Uterus (tissue), 4 donors: Measurements from ENCODE around the gene LMNB1. TPM values are rescaled to one million over a fixed set of nuclear protein-coding genes. Genes with fewer than 3 reads are reported as not detected.

Experiments used
- DNase-seq, 2 donors: peaks; one replicate each; pipeline ENCODE4 v3.0.0-alpha.2; 2019 to 2020
- H3K27ac ChIP-seq, 2 donors: fragments of 200-600 bp; sonication (generic); 1 replicate in 1 of 2; 2 replicates in 1 of 2; pipeline ENCODE4 v1.5.1; 2016 to 2018
- H3K27me3 ChIP-seq, 2 donors: fragments of 200-600 bp; sonication (generic); one replicate each; pipeline ENCODE4 v1.5.1; 2018 to 2019; ENCODE audit warnings: control low read depth in 1 of 2
- H3K36me3 ChIP-seq, 2 donors: fragments of 200-600 bp; sonication (generic); one replicate each; pipeline ENCODE4 v1.5.1; 2019; ENCODE audit warnings: control low read depth in 1 of 2
- H3K4me1 ChIP-seq, 2 donors: fragments of 200-600 bp; sonication (generic); one replicate each; pipeline ENCODE4 v1.5.1; 2018 to 2019; ENCODE audit warnings: control low read depth in 1 of 2
- H3K4me3 ChIP-seq, 2 donors: fragments of 200-600 bp; sonication (generic); 1 replicate in 1 of 2; 2 replicates in 1 of 2; pipeline ENCODE4 v1.5.1; 2018 to 2019; ENCODE audit warnings: mild to moderate bottlenecking in 1 of 2
- H3K9me3 ChIP-seq, 2 donors: fragments of 200-600 bp; sonication (generic); one replicate each; pipeline ENCODE4 v1.5.1; 2019; ENCODE audit warnings: control low read depth in 1 of 2
- POLR2A ChIP-seq, 2 donors: fragments of 450-650 bp; IDR thresholded peaks; one replicate each; pipeline ENCODE4 v1.6.1; 2016; ENCODE audit warnings: antibody characterized with exemption in 2 of 2, mild to moderate bottlenecking in 1 of 2, moderate library complexity in 1 of 2
- intact Hi-C: fragments of 100-400 bp; cut with DNase I; formaldehyde crosslinking; loops from one replicate; pipeline ENCODE4 v1.15.1; 2023; ENCODE audit warnings: low total_unique reads
- total RNA-seq, 4 donors: library from RNA; depleted of rRNA in 3 of 4; stranded (reverse); fragments of >200 nt in 3 of 4; gene quantifications; one replicate each; pipeline versions ENCODE4 v1.1.0 to v1.2.4, GENCODE V29; 2014 to 2023
- TF ChIP-seq, protein P1 (sequence below), 4 experiments: fragments of 200-600 bp in 2 of 4; fragments of 450-650 bp in 2 of 4; sonication (generic) in 2 of 4; IDR thresholded peaks; one replicate each; pipeline ENCODE4 v1.5.1; 2016 to 2019; ENCODE audit warnings: antibody characterized with exemption in 4 of 4, mild to moderate bottlenecking in 2 of 4, moderate library complexity in 1 of 4
- donor health status: DM: yes; HTN: yes; CAD: no.

LMNB1 gene
- total RNA-seq, 4 donors from 2014 or later, result 0.29 to 66.7 (median 3.6) TPM

DNA sequence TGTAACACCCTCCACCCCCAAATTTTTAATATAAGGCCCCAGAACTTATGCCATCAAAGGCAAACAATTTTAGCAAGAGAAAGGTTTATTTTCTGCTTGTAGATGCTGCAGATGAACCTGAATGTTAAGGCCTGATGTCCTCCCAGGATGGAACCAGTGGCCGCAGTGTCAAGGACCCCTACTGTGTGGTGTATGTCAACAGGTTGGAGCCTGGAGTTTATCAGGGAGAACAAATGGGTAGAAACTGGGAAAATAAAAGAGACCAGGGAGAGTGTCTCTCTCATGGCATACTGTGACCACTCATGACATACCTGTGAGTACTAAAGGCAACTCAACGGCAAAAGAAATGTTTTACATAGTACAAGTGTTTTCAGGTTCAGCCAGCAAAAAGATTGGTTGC, 34.5 kb upstream of the LMNB1 start:
- Histone ChIP-seq H3K4me1 (no peaks in the 10 kb centered on the region), H3K4me3 (no peak overlapping the region), H3K27ac (no peak overlapping the region), H3K27me3 (no peaks in the 10 kb centered on the region), H3K9me3 (no peaks in the 10 kb centered on the region), H3K36me3 (no peaks in the 10 kb centered on the region)
- TF ChIP-seq, protein P1, sequence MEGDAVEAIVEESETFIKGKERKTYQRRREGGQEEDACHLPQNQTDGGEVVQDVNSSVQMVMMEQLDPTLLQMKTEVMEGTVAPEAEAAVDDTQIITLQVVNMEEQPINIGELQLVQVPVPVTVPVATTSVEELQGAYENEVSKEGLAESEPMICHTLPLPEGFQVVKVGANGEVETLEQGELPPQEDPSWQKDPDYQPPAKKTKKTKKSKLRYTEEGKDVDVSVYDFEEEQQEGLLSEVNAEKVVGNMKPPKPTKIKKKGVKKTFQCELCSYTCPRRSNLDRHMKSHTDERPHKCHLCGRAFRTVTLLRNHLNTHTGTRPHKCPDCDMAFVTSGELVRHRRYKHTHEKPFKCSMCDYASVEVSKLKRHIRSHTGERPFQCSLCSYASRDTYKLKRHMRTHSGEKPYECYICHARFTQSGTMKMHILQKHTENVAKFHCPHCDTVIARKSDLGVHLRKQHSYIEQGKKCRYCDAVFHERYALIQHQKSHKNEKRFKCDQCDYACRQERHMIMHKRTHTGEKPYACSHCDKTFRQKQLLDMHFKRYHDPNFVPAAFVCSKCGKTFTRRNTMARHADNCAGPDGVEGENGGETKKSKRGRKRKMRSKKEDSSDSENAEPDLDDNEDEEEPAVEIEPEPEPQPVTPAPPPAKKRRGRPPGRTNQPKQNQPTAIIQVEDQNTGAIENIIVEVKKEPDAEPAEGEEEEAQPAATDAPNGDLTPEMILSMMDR (IDR thresholded peaks at IDR 0.05), result no peak
- no peak for TF ChIP-seq POLR2A (IDR thresholded peaks at IDR 0.05)
- no peak for DNase-seq
- intact Hi-C loops, result no loop called here

DNA sequence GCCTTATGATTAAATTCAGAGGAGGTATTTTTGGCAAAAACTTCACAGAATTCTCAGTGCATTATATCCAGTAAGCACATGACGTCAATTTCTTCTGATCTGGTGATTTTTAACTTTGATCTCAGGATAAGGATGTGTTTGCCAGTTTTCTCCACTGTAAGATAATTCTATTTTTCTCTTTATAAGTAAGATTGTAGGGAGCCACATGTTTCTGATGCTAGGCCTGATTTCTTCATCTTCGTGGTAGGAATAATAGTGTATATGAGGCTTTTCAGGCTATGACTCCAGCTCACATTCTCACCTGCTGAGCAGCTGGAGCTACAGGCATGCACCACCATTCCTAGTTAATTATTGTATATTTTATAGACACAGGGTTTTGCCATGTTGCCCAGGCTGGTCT, 32.1 kb upstream of the LMNB1 start:
- intact Hi-C loops, result no loop called here
- H3K4me3 ChIP-seq, result no peak overlapping the region
- TF ChIP-seq POLR2A (IDR thresholded peaks at IDR 0.05), result no peak
- TF ChIP-seq, protein P1 (IDR thresholded peaks at IDR 0.05), result no peak
- H3K27ac ChIP-seq, result no peak overlapping the region
- no peak for DNase-seq
- no peaks in the 10 kb centered on the region for H3K27me3 ChIP-seq
- H3K4me1 ChIP-seq, result no peaks in the 10 kb centered on the region
- H3K36me3 ChIP-seq, result no peaks in the 10 kb centered on the region
- H3K9me3 ChIP-seq, result no peaks in the 10 kb centered on the region

DNA sequence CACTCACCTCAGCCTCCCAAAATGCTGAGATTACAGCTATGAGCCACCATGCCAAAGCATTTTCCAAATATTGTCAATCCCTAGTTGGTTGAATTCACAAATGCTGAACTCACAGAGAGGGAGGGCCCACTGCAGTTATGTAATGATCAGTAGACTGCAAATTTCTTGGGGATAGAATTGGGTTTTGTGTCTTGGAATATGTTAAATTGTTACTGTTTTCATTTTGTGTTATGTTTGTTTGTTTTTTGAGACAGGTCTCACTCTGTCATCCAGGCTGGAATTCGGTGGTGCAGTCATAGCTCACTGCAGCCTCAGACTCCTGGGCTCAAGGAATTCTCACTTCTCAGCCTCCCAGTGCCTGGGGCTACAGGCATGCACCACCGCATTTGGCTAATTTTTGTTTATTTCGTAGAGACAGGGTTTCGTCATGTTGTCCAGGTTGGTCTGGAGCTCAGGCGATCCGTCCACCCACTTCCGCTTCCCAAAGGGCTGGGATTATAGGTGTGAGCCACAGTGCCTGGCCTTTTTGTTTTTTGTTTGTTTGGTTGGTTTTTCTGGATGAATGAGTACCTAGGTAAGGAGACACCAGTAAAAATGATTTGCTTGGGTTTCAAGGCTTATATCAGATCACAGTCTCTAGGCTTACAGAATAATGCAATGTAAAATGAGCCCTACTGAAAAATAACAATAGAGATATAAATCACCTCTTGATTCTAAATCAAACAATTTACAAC, 31.5 kb upstream of the LMNB1 start:
- DNase-seq, result no peak
- Histone ChIP-seq H3K4me3 (no peak overlapping the region), H3K36me3 (no peaks in the 10 kb centered on the region), H3K9me3 (no peaks in the 10 kb centered on the region), H3K4me1 (no peaks in the 10 kb centered on the region), H3K27me3 (no peaks in the 10 kb centered on the region), H3K27ac (no peak overlapping the region)
- intact Hi-C loops, result no loop called here
- TF ChIP-seq, protein P1 (IDR thresholded peaks at IDR 0.05), result no peak
- no peak for TF ChIP-seq POLR2A (IDR thresholded peaks at IDR 0.05)

DNA sequence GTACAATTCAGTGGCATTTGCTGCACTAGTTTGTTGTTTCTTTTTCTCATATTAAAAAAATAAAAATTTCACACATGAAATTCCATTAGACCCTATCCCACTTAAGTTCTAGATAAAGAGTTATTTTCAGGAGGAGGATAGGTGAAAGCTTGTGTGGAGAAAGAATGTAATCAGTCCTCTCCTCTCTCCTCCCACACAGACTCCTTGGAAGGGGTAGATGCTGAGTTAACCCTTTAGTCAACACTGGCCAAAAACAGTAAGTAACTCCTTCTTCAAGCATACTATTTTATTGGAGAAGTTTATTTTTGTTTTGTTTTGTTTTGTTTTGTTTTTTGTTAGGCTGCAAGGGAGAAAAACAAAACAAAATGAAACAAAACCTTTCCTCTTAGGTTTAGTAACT, 30.6 kb upstream of the LMNB1 start:
- H3K4me1 ChIP-seq, result no peaks in the 10 kb centered on the region

DNA sequence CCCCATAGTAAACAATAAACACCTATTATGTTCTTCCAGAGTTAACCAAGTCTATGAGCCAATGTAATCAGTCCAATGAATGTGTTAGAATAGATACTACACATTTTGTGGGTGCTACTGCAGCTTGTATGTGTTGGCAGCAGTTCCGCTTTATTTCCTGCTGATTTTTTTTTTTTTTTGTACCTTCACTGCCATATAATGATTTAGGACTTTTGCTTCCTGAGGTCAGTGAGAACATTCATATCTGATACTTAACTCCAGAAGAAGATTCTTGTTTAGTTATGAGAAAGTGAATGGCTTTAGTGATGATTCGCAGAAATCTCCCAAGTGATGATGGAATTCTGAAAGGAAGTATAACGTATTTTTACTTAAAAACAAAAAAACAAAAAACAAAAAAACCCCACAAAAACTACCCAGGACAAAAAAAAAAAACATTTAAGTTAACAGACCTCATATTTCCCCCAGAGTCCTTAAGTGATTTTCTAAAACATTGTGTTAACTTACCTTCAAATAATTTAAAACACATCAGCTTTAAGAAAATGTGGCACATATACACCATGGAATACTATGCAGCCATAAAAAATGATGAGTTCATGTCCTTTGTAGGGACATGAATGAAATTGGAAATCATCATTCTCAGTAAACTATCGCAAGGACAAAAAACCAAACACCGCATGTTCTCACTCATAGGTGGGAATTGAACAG, 24.7 kb upstream of the LMNB1 start:
- Histone ChIP-seq H3K9me3 (no peaks in the 10 kb centered on the region), H3K36me3 (no peaks in the 10 kb centered on the region), H3K27ac (no peak overlapping the region), H3K4me1 (no peaks in the 10 kb centered on the region), H3K4me3 (no peak overlapping the region), H3K27me3 (no peaks in the 10 kb centered on the region)
- intact Hi-C loops, result no loop called here
- TF ChIP-seq POLR2A (IDR thresholded peaks at IDR 0.05), result no peak
- TF ChIP-seq, protein P1 (IDR thresholded peaks at IDR 0.05), result no peak
- DNase-seq, result no peak

More for the DNA sequence above, 30.6 kb upstream of the LMNB1 start:
- no peak for DNase-seq
- intact Hi-C loops, result no loop called here
- Histone ChIP-seq H3K27me3 (no peaks in the 10 kb centered on the region), H3K9me3 (no peaks in the 10 kb centered on the region), H3K4me3 (no peak overlapping the region), H3K36me3 (no peaks in the 10 kb centered on the region), H3K27ac (no peak overlapping the region)
- TF ChIP-seq POLR2A (IDR thresholded peaks at IDR 0.05), result no peak
